Measurements from ENCODE around the gene MDK. TPM values are rescaled to one million over a fixed set of nuclear protein-coding genes. Genes with fewer than 3 reads are reported as not detected.
"Not testable (repeated sequence)": the region's sequence is repeated elsewhere in the genome, so short reads cannot be mapped to it uniquely, and the experiment has no call there.

MDK gene
- total and polyA plus RNA-seq, 4 donors, result 2.3 to 41.8 (median 13.5) TPM

DNA sequence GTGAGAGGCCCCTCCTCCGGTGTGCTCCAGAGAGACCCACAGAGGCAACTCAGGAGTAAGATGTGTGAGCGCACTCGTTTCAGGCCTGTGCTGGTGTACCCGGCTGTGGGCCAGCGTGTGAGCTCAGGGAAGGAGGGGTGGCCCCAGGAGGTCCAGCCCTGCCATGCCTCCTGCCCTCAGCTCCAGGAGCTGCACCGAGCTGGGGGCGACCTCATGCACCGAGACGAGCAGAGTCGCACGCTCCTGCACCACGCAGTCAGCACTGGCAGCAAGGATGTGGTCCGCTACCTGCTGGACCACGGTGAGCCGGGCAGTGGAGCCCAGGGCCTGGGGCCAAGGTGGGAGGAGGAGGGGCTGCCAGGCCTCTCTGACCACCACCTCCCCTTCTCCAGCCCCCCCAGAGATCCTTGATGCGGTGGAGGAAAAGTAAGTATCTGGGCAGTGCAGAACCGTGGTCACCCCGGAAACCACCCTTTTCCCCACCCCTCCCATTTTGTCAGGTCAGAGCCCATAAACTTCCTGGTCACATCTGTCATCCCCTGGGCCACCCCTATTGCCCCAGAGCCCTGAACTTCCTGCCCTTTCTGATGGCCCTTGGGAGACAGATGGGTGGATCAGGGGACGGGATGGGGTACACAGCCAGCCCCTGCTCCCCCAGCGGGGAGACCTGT is 2.5 kb upstream of the MDK start (continued):
- TF ChIP-seq, protein P1, sequence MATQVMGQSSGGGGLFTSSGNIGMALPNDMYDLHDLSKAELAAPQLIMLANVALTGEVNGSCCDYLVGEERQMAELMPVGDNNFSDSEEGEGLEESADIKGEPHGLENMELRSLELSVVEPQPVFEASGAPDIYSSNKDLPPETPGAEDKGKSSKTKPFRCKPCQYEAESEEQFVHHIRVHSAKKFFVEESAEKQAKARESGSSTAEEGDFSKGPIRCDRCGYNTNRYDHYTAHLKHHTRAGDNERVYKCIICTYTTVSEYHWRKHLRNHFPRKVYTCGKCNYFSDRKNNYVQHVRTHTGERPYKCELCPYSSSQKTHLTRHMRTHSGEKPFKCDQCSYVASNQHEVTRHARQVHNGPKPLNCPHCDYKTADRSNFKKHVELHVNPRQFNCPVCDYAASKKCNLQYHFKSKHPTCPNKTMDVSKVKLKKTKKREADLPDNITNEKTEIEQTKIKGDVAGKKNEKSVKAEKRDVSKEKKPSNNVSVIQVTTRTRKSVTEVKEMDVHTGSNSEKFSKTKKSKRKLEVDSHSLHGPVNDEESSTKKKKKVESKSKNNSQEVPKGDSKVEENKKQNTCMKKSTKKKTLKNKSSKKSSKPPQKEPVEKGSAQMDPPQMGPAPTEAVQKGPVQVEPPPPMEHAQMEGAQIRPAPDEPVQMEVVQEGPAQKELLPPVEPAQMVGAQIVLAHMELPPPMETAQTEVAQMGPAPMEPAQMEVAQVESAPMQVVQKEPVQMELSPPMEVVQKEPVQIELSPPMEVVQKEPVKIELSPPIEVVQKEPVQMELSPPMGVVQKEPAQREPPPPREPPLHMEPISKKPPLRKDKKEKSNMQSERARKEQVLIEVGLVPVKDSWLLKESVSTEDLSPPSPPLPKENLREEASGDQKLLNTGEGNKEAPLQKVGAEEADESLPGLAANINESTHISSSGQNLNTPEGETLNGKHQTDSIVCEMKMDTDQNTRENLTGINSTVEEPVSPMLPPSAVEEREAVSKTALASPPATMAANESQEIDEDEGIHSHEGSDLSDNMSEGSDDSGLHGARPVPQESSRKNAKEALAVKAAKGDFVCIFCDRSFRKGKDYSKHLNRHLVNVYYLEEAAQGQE (IDR thresholded peaks at IDR 0.05), result no peak
- TF ChIP-seq FOXA1 (IDR thresholded peaks at IDR 0.05) (no peak), TAF1 (conservative IDR thresholded peaks at IDR 0.05) (no peak), JUND (IDR thresholded peaks at IDR 0.05) (no peak), HNF4G (IDR thresholded peaks at IDR 0.05) (no peak), RXRA (IDR thresholded peaks at IDR 0.05) (no peak), NR2F2 (IDR thresholded peaks at IDR 0.05) (no peak), GABPA (IDR thresholded peaks at IDR 0.05 in 1 of 2, conservative IDR thresholded peaks at IDR 0.05 in 1 of 2) (no peak), HNF4A (conservative IDR thresholded peaks at IDR 0.05) (no peak)

DNA sequence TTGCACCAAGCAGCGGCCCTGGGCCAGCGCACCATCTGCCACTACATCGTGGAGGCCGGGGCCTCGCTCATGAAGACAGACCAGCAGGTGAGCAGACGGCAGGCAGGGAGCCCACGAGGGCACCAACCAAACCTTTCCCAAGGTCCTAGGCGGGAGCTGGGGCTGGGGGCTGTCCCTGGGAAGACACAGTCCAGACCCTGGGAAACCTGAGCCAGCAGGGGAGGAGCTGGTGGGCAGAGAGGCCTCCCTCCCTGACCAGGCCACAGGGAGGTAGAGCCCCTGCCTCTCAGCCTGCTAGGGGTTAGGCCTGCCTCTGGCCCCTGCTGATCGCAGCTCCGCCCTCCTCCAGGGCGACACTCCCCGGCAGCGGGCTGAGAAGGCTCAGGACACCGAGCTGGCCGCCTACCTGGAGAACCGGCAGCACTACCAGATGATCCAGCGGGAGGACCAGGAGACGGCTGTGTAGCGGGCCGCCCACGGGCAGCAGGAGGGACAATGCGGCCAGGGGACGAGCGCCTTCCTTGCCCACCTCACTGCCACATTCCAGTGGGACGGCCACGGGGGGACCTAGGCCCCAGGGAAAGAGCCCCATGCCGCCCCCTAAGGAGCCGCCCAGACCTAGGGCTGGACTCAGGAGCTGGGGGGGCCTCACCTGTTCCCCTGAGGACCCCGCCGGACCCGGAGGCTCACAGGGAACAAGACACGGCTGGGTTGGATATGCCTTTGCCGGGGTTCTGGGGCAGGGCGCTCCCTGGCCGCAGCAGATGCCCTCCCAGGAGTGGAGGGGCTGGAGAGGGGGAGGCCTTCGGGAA is 1.8 kb upstream of the MDK start:
- WGBS, result 76% methylated on average over 34 of the region's 36 CpGs
- not testable (repeated sequence) for H3K9ac ChIP-seq (ENCODE audit: low read depth in 1 of 2, low read length in 2 of 2); H3K27me3 ChIP-seq (ENCODE audit: control insufficient read depth in 4 of 4, insufficient read depth in 4 of 4, low read length in 3 of 4); H3K9me3 ChIP-seq (ENCODE audit: control insufficient read depth in 4 of 4, low read length in 3 of 4); DNase-seq (ENCODE audit: low spot score); H3K27ac ChIP-seq (ENCODE audit: low read depth in 1 of 2, low read length in 2 of 2); H3K4me3 ChIP-seq (ENCODE audit: low read depth in 1 of 3, low read length in 3 of 3)
- peaks cover 4 to 33% (median 9%) of the 10 kb centered on the region in 4 donors for H3K36me3 ChIP-seq (ENCODE audit: control insufficient read depth in 4 of 4, insufficient read depth in 3 of 4, low read depth in 1 of 4, low read length in 3 of 4)
- H3K4me1 ChIP-seq (ENCODE audit: control insufficient read depth in 4 of 4, insufficient read depth in 4 of 4, low read length in 3 of 4), result peaks cover 4 to 13% (median 6%) of the 10 kb centered on the region in 4 donors

DNA sequence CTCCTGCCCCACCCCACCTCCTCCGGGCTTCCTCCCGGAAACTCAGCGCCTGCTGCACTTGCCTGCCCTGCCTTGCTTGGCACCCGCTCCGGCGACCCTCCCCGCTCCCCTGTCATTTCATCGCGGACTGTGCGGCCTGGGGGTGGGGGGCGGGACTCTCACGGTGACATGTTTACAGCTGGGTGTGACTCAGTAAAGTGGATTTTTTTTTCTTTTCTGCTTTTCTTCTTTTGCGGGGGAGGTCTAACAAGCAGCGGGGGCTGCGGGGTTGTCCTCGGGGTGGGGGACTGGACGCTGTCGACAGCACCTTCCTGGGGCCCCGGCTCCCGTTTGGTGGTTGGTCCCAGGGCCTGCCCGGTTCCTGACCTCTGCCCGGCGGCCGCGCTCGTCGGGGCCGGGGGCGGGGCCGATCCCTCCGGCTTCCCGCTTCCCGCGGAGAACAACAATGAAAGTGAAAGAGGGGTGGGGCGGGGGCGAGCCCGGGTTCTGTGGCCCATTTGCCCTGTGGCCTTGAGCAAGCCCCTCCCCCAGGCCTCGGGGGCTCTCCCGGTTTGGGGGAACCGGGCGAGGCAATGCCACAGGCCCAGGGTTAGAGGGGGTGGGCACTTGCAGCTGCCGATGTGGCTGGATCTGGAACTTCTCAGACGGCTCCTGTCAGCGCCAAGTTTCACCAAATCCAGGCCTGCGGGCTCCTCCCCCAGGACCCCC is 975 bp upstream of the MDK start:
- Histone ChIP-seq H3K4me3 (ENCODE audit: low read depth in 1 of 3, low read length in 3 of 3) (peak overlapping the region; percentile 30 to 78 (median 76)), H3K4me1 (ENCODE audit: control insufficient read depth in 4 of 4, insufficient read depth in 4 of 4, low read length in 3 of 4) (peaks cover 4 to 13% (median 6%) of the 10 kb centered on the region in 4 donors), H3K9ac (ENCODE audit: low read depth in 1 of 2, low read length in 2 of 2) (peak overlapping the region in 1 of 2 donors; percentile 83), H3K9me3 (ENCODE audit: control insufficient read depth in 4 of 4, low read length in 3 of 4) (no peaks in the 10 kb centered on the region), H3K27me3 (ENCODE audit: control insufficient read depth in 4 of 4, insufficient read depth in 4 of 4, low read length in 3 of 4) (no peaks in the 10 kb centered on the region), H3K27ac (ENCODE audit: low read depth in 1 of 2, low read length in 2 of 2) (peak overlapping the region in 1 of 2 donors; percentile 63), H3K36me3 (ENCODE audit: control insufficient read depth in 4 of 4, insufficient read depth in 3 of 4, low read depth in 1 of 4, low read length in 3 of 4) (peaks cover 4 to 25% (median 5%) of the 10 kb centered on the region in 4 donors)
- TF ChIP-seq HNF4G (IDR thresholded peaks at IDR 0.05) (no peak), SP1 (IDR thresholded peaks at IDR 0.05) (peak; percentile 42), FOXA1 (IDR thresholded peaks at IDR 0.05) (no peak)
- TF ChIP-seq, protein P1 (IDR thresholded peaks at IDR 0.05), result peak; percentile 34
- TF ChIP-seq, protein P2, sequence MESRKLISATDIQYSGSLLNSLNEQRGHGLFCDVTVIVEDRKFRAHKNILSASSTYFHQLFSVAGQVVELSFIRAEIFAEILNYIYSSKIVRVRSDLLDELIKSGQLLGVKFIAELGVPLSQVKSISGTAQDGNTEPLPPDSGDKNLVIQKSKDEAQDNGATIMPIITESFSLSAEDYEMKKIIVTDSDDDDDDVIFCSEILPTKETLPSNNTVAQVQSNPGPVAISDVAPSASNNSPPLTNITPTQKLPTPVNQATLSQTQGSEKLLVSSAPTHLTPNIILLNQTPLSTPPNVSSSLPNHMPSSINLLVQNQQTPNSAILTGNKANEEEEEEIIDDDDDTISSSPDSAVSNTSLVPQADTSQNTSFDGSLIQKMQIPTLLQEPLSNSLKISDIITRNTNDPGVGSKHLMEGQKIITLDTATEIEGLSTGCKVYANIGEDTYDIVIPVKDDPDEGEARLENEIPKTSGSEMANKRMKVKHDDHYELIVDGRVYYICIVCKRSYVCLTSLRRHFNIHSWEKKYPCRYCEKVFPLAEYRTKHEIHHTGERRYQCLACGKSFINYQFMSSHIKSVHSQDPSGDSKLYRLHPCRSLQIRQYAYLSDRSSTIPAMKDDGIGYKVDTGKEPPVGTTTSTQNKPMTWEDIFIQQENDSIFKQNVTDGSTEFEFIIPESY (IDR thresholded peaks at IDR 0.05), result no peak
- WGBS, result 7% methylated on average over 45 of the region's 45 CpGs
- peak; percentile 67 for DNase-seq (ENCODE audit: low spot score)
